Measurements from ENCODE around the gene IRS1. TPM values are rescaled to one million over a fixed set of nuclear protein-coding genes. Genes with fewer than 3 reads are reported as not detected.
A peak's percentile ranks its signal among the peaks of the same experiment; 100 is the strongest.

Gene IRS1
- total RNA-seq, 1 experiment from 2014 or later: 10.5 TPM

- H3K4me3 Mint-ChIP-seq (ENCODE audit: unreplicated experiment): no peak overlapping the region
- ChIA-PET CTCF (interaction anchor here (0.7 to 2.5 kb wide), 4 partner anchors 11 to 1117 kb away, joined by 3 to 7 read pairs (median 3); no protein-coding TSS in a partner anchor), POLR2A (interaction anchor here (0.5 to 13.1 kb wide), 9 partner anchors 10 to 747 kb away, joined by 3 to 114 read pairs (median 4); no protein-coding TSS in a partner anchor)
- intact Hi-C loops (cut with micrococcal nuclease): no loop called here
- BruUV-seq (replicated peaks): no TSS peak
- no peaks in the 10 kb centered on the region for H3K27me3 Mint-ChIP-seq (ENCODE audit: insufficient read depth, unreplicated experiment)
- H3K27ac Mint-ChIP-seq (ENCODE audit: low read depth, unreplicated experiment): no peak overlapping the region
- no peaks in the 10 kb centered on the region for H3K36me3 Mint-ChIP-seq (ENCODE audit: insufficient read depth, unreplicated experiment)
- H3K4me1 Mint-ChIP-seq (ENCODE audit: insufficient read depth, unreplicated experiment): peaks cover 12% of the 10 kb centered on the region
- TF ChIP-seq CTCF (IDR thresholded peaks at IDR 0.05; ENCODE audit: unreplicated experiment): no peak
- DNase-seq (ENCODE audit: unreplicated experiment): no peak
- H3K9me3 Mint-ChIP-seq (ENCODE audit: unreplicated experiment): no peaks in the 10 kb centered on the region
Measured at GRCh38 chr2:226788881-226789490, 10.6 kb downstream of the IRS1 start.

GRCh38 chr2:226788064-226788463, 11.6 kb downstream of the IRS1 start:
- Mint-ChIP-seq H3K4me3 (ENCODE audit: unreplicated experiment) (no peak overlapping the region), H3K36me3 (ENCODE audit: insufficient read depth, unreplicated experiment) (no peaks in the 10 kb centered on the region), H3K4me1 (ENCODE audit: insufficient read depth, unreplicated experiment) (peaks cover 8% of the 10 kb centered on the region), H3K27me3 (ENCODE audit: insufficient read depth, unreplicated experiment) (no peaks in the 10 kb centered on the region), H3K9me3 (ENCODE audit: unreplicated experiment) (no peaks in the 10 kb centered on the region), H3K27ac (ENCODE audit: low read depth, unreplicated experiment) (peak overlapping the region; percentile 35)
- ChIA-PET CTCF (interaction anchor here (0.7 to 1.3 kb wide), 3 partner anchors 8 to 1116 kb away, joined by 3 to 4 read pairs (median 3); no protein-coding TSS in a partner anchor), POLR2A (interaction anchor here (0.6 to 13.1 kb wide), 3 partner anchors 10 to 358 kb away, joined by 4 to 114 read pairs (median 4); no protein-coding TSS in a partner anchor)
- intact Hi-C loops (cut with micrococcal nuclease): no loop called here
- TF ChIP-seq CTCF (IDR thresholded peaks at IDR 0.05; ENCODE audit: unreplicated experiment): no peak
- no TSS peak for BruUV-seq (replicated peaks)
- DNase-seq (ENCODE audit: unreplicated experiment): no peak

- Mint-ChIP-seq H3K36me3 (ENCODE audit: insufficient read depth, unreplicated experiment) (no peaks in the 10 kb centered on the region), H3K9me3 (ENCODE audit: unreplicated experiment) (no peaks in the 10 kb centered on the region), H3K27ac (ENCODE audit: low read depth, unreplicated experiment) (no peak overlapping the region), H3K27me3 (ENCODE audit: insufficient read depth, unreplicated experiment) (no peaks in the 10 kb centered on the region), H3K4me1 (ENCODE audit: insufficient read depth, unreplicated experiment) (no peaks in the 10 kb centered on the region), H3K4me3 (ENCODE audit: unreplicated experiment) (no peak overlapping the region)
- no peak for DNase-seq (ENCODE audit: unreplicated experiment)
- CTCF ChIA-PET: interaction anchor here (1.5 kb wide), 1 partner anchor 19 kb away, joined by 4 read pairs; no protein-coding TSS in a partner anchor
- intact Hi-C loops (cut with micrococcal nuclease): no loop called here
- TF ChIP-seq CTCF (IDR thresholded peaks at IDR 0.05; ENCODE audit: unreplicated experiment): no peak
- POLR2A ChIA-PET: interaction anchor here (0.7 kb wide), 1 partner anchor 10 kb away, joined by 3 read pairs; no protein-coding TSS in a partner anchor
- no TSS peak for BruUV-seq (replicated peaks)
Measured at GRCh38 chr2:226783885-226784284, 15.7 kb downstream of the IRS1 start.

- no peaks in the 10 kb centered on the region for H3K27me3 Mint-ChIP-seq (ENCODE audit: insufficient read depth, unreplicated experiment)
- no peak overlapping the region for H3K4me3 Mint-ChIP-seq (ENCODE audit: unreplicated experiment)
- intact Hi-C loops (cut with micrococcal nuclease): no loop called here
- no peaks in the 10 kb centered on the region for H3K36me3 Mint-ChIP-seq (ENCODE audit: insufficient read depth, unreplicated experiment)
- no peak for DNase-seq (ENCODE audit: unreplicated experiment)
- CTCF ChIA-PET: no interaction called here
- no peaks in the 10 kb centered on the region for H3K4me1 Mint-ChIP-seq (ENCODE audit: insufficient read depth, unreplicated experiment)
- H3K27ac Mint-ChIP-seq (ENCODE audit: low read depth, unreplicated experiment): no peak overlapping the region
- no peak for TF ChIP-seq CTCF (IDR thresholded peaks at IDR 0.05; ENCODE audit: unreplicated experiment)
- H3K9me3 Mint-ChIP-seq (ENCODE audit: unreplicated experiment): no peaks in the 10 kb centered on the region
- no TSS peak for BruUV-seq (replicated peaks)
- POLR2A ChIA-PET: interaction anchor here (0.6 to 2.9 kb wide), 3 partner anchors 9 to 81 kb away, joined by 3 to 11 read pairs (median 3); no protein-coding TSS in a partner anchor
Measured at GRCh38 chr2:226782092-226782713, 17.4 kb downstream of the IRS1 start.

Data from MCF 10A (cell line).